K562 (cell line): ENCODE measurements around the gene FEM1B. TPM values are rescaled to one million over a fixed set of nuclear protein-coding genes. Genes with fewer than 3 reads are reported as not detected.

Experiments used
- ATAC-seq: fragments of 200-7000 bp; cut with Tn5 transposase; 3 replicates; pipeline ENCODE4 v1.9.1; 2020; ENCODE audit warnings: moderate library complexity
- BruUV-seq: library from RNA; stranded (reverse); fragments of 400-500 nt; replicated peaks from 2 replicates; lab custom pipeline; 2021; lab: Mats Ljungman, UMichigan
- CTCF ChIA-PET: fragments of 300-600 bp; formaldehyde crosslinking; extraction: SDS; loops from one replicate; lab custom pipeline; 2021; ENCODE audit warnings: low intra/inter-chr PET ratio; lab: Yijun Ruan, JAX
- POLR2A ChIA-PET: fragments of 300-600, 350-650 bp; sonication (Branson Sonifier 250); formaldehyde crosslinking; extraction: SDS; loops from one replicate; lab custom pipeline; 2021; ENCODE audit warnings: antibody characterized with exemption, inconsistent platforms; lab: Yijun Ruan, JAX
- DNase-seq, 4 experiments: peaks; one replicate each; pipeline versions ENCODE4 v3.0.0 to v3.0.0-alpha.2; 2011 to 2018; ENCODE audit warnings: low spot score in 3 of 4, mixed read lengths in 3 of 4; ENCODE audit errors: extremely low read depth in 1 of 4
- FAIRE-seq: peaks from 2 replicates; lab custom pipeline; 2011; peaks lifted over from hg19 to GRCh38; lab: Jason Lieb, UNC
- H2AFZ ChIP-seq: 2 replicates; pipeline ENCODE4 v1.6.0; 2011; ENCODE audit warnings: low read depth, low read length, control low read depth, inconsistent platforms
- H3K27ac ChIP-seq: fragments of 200-600 bp; 3 replicates; pipeline ENCODE4 v1.8.0; 2011; ENCODE audit warnings: low read depth, mild to moderate bottlenecking, control low read depth, inconsistent platforms, low read length, moderate library complexity, mixed read lengths; ENCODE audit errors: extremely low read depth
- H3K27me3 ChIP-seq, 2 experiments: fragments of 300-600 bp in 1 of 2; 2 replicates in 1 of 2; 3 replicates in 1 of 2; pipeline versions ENCODE4 v1.6.0 to v1.8.0; 2011; ENCODE audit warnings: inconsistent platforms in 2 of 2, low read length in 2 of 2, mild to moderate bottlenecking in 1 of 2, mixed read lengths in 1 of 2, moderate library complexity in 1 of 2; ENCODE audit not compliant: control insufficient read depth in 2 of 2, insufficient read depth in 2 of 2
- H3K36me3 ChIP-seq: fragments of 300-600 bp; 3 replicates; pipeline ENCODE4 v1.8.0; 2011; ENCODE audit warnings: mild to moderate bottlenecking, low read length, inconsistent platforms; ENCODE audit not compliant: control insufficient read depth, insufficient read depth
- H3K4me1 ChIP-seq, 2 experiments: fragments of 200-600 bp in 1 of 2; replicated peaks in 1 of 2; 2 replicates in 1 of 2; 3 replicates in 1 of 2; pipeline versions ENCODE4 v1.5.1 to v1.8.0; 2011; ENCODE audit warnings: inconsistent platforms in 2 of 2, low read length in 2 of 2, mild to moderate bottlenecking in 1 of 2, mixed read lengths in 1 of 2, moderate library complexity in 1 of 2; ENCODE audit not compliant: control insufficient read depth in 2 of 2, insufficient read depth in 2 of 2
- H3K4me2 ChIP-seq: 2 replicates; pipeline ENCODE4 v1.6.1; 2011; ENCODE audit warnings: low read length, control low read depth, inconsistent platforms, mixed read lengths; ENCODE audit not compliant: insufficient read depth
- H3K4me3 ChIP-seq: fragments of 200-600 bp; sonication (generic), shearing (Covaris generic); 2 replicates; pipeline ENCODE4 v1.5.1; 2016; ENCODE audit warnings: control low read depth, inconsistent platforms
- H3K79me2 ChIP-seq: fragments of 200-600 bp; 3 replicates; pipeline ENCODE4 v1.8.0; 2011; ENCODE audit warnings: low read length, inconsistent platforms; ENCODE audit not compliant: control insufficient read depth, insufficient read depth
- H3K9ac ChIP-seq, 2 experiments: 2 replicates each; pipeline versions ENCODE4 v1.6.0 to v1.6.1; 2011; ENCODE audit warnings: low read depth in 2 of 2, low read length in 2 of 2, control low read depth in 1 of 2, inconsistent platforms in 1 of 2, mild to moderate bottlenecking in 1 of 2, mixed read lengths in 1 of 2; ENCODE audit not compliant: insufficient read depth in 1 of 2
- H3K9me1 ChIP-seq: one replicate; pipeline ENCODE4 v1.6.0; 2011; ENCODE audit warnings: inconsistent platforms, mild to moderate bottlenecking, low read length, moderate library complexity; ENCODE audit not compliant: control insufficient read depth, insufficient read depth
- H3K9me3 ChIP-seq: replicated peaks from 2 replicates; pipeline ENCODE4 v1.5.1; 2011; ENCODE audit warnings: low read depth, low read length, inconsistent platforms; ENCODE audit not compliant: control insufficient read depth, insufficient read depth
- H4K20me1 ChIP-seq: replicated peaks from 2 replicates; pipeline ENCODE4 v1.6.1; 2011; ENCODE audit warnings: low read length, inconsistent platforms, mixed read lengths; ENCODE audit not compliant: control insufficient read depth, insufficient read depth
- ARID1B ChIP-seq: fragments of 450-650 bp; IDR thresholded peaks from 2 replicates; pipeline ENCODE4 v1.6.1; 2016; ENCODE audit warnings: antibody characterized with exemption, mild to moderate bottlenecking, inconsistent platforms
- ATF3 ChIP-seq, 2 experiments: fragments of 450-650 bp in 1 of 2; sonication (generic) in 1 of 2; formaldehyde crosslinking in 1 of 2; IDR thresholded peaks in 1 of 2; conservative IDR thresholded peaks in 1 of 2; 2 replicates each; pipeline versions ENCODE4 v1.6.1 to v1.8.1; 2016 to 2023; ENCODE audit warnings: mild to moderate bottlenecking in 2 of 2, moderate library complexity in 2 of 2, inconsistent platforms in 1 of 2, missing genetic modification reagents in 1 of 2
- ATF6 ChIP-seq: sonication (generic); formaldehyde crosslinking; IDR thresholded peaks from 2 replicates; pipeline ENCODE4 v1.4.0; 2020; ENCODE audit warnings: mild to moderate bottlenecking, missing genetic modification reagents
- E2F3 ChIP-seq: fragments of 250-450 bp; sonication (Bioruptor Pico); IDR thresholded peaks from 2 replicates; pipeline ENCODE4 v1.4.0; 2020; ENCODE audit warnings: mild to moderate bottlenecking
- ELF1 ChIP-seq: fragments of 200-800 bp; sonication (Bioruptor generic); IDR thresholded peaks from 2 replicates; pipeline ENCODE4 v1.6.1; 2016; ENCODE audit warnings: missing genetic modification characterization, missing compliant biosample characterization
- ELF2 ChIP-seq: fragments of 250-450 bp; sonication (Bioruptor Pico); IDR thresholded peaks from 2 replicates; pipeline ENCODE4 v1.5.0; 2021; ENCODE audit warnings: mild to moderate bottlenecking
- ELK3 ChIP-seq: fragments of 450-650 bp; formaldehyde crosslinking; IDR thresholded peaks from 2 replicates; pipeline ENCODE4 v1.4.0; 2020; ENCODE audit warnings: mild to moderate bottlenecking
- EWSR1 ChIP-seq: fragments of 450-650 bp; IDR thresholded peaks from 2 replicates; pipeline ENCODE4 v1.6.1; 2018; ENCODE audit warnings: borderline replicate concordance, mild to moderate bottlenecking, low read depth, moderate library complexity; ENCODE audit not compliant: partially characterized antibody
- HDAC3 ChIP-seq: fragments of 450-650 bp; IDR thresholded peaks from 2 replicates; pipeline ENCODE4 v1.6.1; 2018; ENCODE audit warnings: borderline replicate concordance, mild to moderate bottlenecking, moderate library complexity; ENCODE audit not compliant: partially characterized antibody
- MXI1 ChIP-seq: IDR thresholded peaks from 2 replicates; pipeline ENCODE4 v1.6.1; 2011; ENCODE audit warnings: low read depth, mild to moderate bottlenecking, improper control_type of control experiment, low read length
- NUFIP1 ChIP-seq: fragments of 450-650 bp; IDR thresholded peaks from 2 replicates; pipeline ENCODE4 v1.6.1; 2018; ENCODE audit not compliant: partially characterized antibody
- TAF1 ChIP-seq: IDR thresholded peaks from 2 replicates; pipeline ENCODE4 v1.6.1; 2011; ENCODE audit warnings: mild to moderate bottlenecking, low read length, moderate library complexity; ENCODE audit not compliant: insufficient read depth, control insufficient read depth, severe bottlenecking; ENCODE audit errors: extremely low read depth
- THRAP3 ChIP-seq: fragments of 450-650 bp; IDR thresholded peaks from 2 replicates; pipeline ENCODE4 v1.6.1; 2016; ENCODE audit warnings: mild to moderate bottlenecking, inconsistent platforms, borderline replicate concordance
- ZFP1 ChIP-seq: fragments of 450-650 bp; formaldehyde crosslinking; IDR thresholded peaks from 2 replicates; pipeline ENCODE4 v1.4.0; 2020; ENCODE audit warnings: mild to moderate bottlenecking, mixed read lengths
- ZNF121 ChIP-seq: sonication (generic); formaldehyde crosslinking; conservative IDR thresholded peaks from 2 replicates; pipeline ENCODE4 v1.8.0; 2022; ENCODE audit warnings: missing genetic modification reagents
- ZNF224 ChIP-seq: sonication (generic); formaldehyde crosslinking; IDR thresholded peaks from 2 replicates; pipeline ENCODE4 v1.8.0; 2022; ENCODE audit warnings: mild to moderate bottlenecking, missing genetic modification reagents
- WGBS: fragments of 100-300 bp; shearing (Covaris generic); methylation state at CpG from one replicate; pipeline ENCODE4 v1.1.6; 2016; ENCODE audit warnings: low coverage, mixed read lengths; ENCODE audit not compliant: insufficient coverage; ENCODE audit errors: missing lambda C conversion rate; 5-methylcytosine and 5-hydroxymethylcytosine counted together
- in situ Hi-C: fragments of 300-500 bp; cut with MboI; formaldehyde crosslinking; loops from 4 replicates; pipeline ENCODE4 v1.15.0; 2018; ENCODE audit warnings: inconsistent platforms, mixed read lengths
- intact Hi-C: fragments of 100-400 bp; cut with micrococcal nuclease; formaldehyde crosslinking; loops from 2 replicates; pipeline ENCODE4 v1.14.2; 2022
- polyA plus RNA-seq, 8 experiments: library from polyadenylated mRNA; depleted of rRNA in 4 of 8; stranded (reverse) in 5 of 8; unstranded in 3 of 8; fragments of >200 nt; fragmentation: Nextera tagmentation in 2 of 8; fragmentation: Illumina TruSeq in 1 of 8; extraction: Ambion mirVana in 2 of 8; extraction: Trizol in 1 of 8; gene quantifications; 2 replicates each; pipeline versions ENCODE4 v1.2.1 to v1.2.3, GENCODE V29; 2011 to 2014; ENCODE audit warnings: inconsistent platforms in 1 of 8, missing spikeins in 1 of 8
- total RNA-seq, 7 experiments: library from RNA; depleted of rRNA in 6 of 7; stranded (reverse); fragments of >200 nt in 6 of 7; fragmentation: Illumina TruSeq in 2 of 7; extraction: Trizol in 2 of 7; gene quantifications; 2 replicates each; pipeline versions ENCODE4 v1.2.1 to v1.2.3, GENCODE V29; 2011 to 2021; ENCODE audit warnings: low replicate concordance in 1 of 7

FEM1B gene
- total and polyA plus RNA-seq, 9 of the 15 experiments (the other 6 are each of a cell fraction or from before 2014, with no cell fraction given): 5.9 to 61.6 (median 20.1) TPM

GRCh38 chr15:68264282-68264681, 13.3 kb upstream of the FEM1B start:
- POLR2A ChIA-PET: interaction anchor here (0.5 to 1.6 kb wide), 7 partner anchors 11 to 162 kb away, joined by 3 to 7 read pairs (median 3); no protein-coding TSS in a partner anchor
- WGBS: 0% methylated on average over 2 of the region's 2 CpGs
- Histone ChIP-seq H3K9me3 (no peaks in the 10 kb centered on the region; the same call in 1 of the 2 replicates), H3K27me3 (peaks cover 30 to 31% of the 10 kb centered on the region in 2 experiments), H3K27ac (no peak overlapping the region), H3K9ac (no peak overlapping the region), H3K79me2 (no peaks in the 10 kb centered on the region), H2AFZ (no peak overlapping the region), H3K36me3 (no peaks in the 10 kb centered on the region), H3K4me3 (no peak overlapping the region), H3K4me2 (no peak overlapping the region), H3K4me1 (no peaks in the 10 kb centered on the region), H3K9me1 (no peaks in the 10 kb centered on the region), H4K20me1 (no peaks in the 10 kb centered on the region)
- intact Hi-C loops (no loop called here), in situ Hi-C loops (no loop called here)
- TF ChIP-seq TAF1: no peak
- TF ChIP-seq ARID1B: no peak
- TF ChIP-seq ELF2: no peak
- no peak for TF ChIP-seq ELK3 (CRISPR knock-in tag)
- no peak for TF ChIP-seq MXI1
- TF ChIP-seq ZFP1 (CRISPR knock-in tag): no peak
- TF ChIP-seq ZNF121 (CRISPR knock-in tag): no peak
- no peak for TF ChIP-seq THRAP3
- no peak for TF ChIP-seq NUFIP1
- TF ChIP-seq HDAC3: no peak
- no peak for TF ChIP-seq E2F3 (CRISPR knock-in tag)
- TF ChIP-seq ELF1 (tag): no peak
- TF ChIP-seq ATF3 (IDR thresholded peaks at IDR 0.05): no peak
- TF ChIP-seq ATF3 (CRISPR knock-in tag; conservative IDR thresholded peaks at IDR 0.05): no peak
- TF ChIP-seq ATF6: no peak
- TF ChIP-seq EWSR1: no peak
- no peak for TF ChIP-seq ZNF224
- CTCF ChIA-PET: no interaction called here
- ATAC-seq (no peak), DNase-seq (no peak), FAIRE-seq (no peak)
- BruUV-seq: no TSS peak
